SK-N-SH treated with all-trans-retinoic acid at 6 μM for 48 hours (cell line): ENCODE measurements around the gene ARID5B.

Experiments used
- ATAC-seq: fragments of 200-7000 bp; cut with Tn5 transposase; 3 replicates; pipeline ENCODE4 v1.9.1; 2020; ENCODE audit warnings: mild to moderate bottlenecking, moderate library complexity
- BACH2 ChIP-seq: fragments of 250-450 bp; sonication (Bioruptor Pico); IDR thresholded peaks from 2 replicates; pipeline ENCODE4 v1.9.0; 2021; ENCODE audit warnings: mild to moderate bottlenecking, borderline replicate concordance
- CSDC2 ChIP-seq: fragments of 250-450 bp; sonication (Bioruptor Pico); IDR thresholded peaks from 2 replicates; pipeline ENCODE4 v1.5.0; 2020; ENCODE audit warnings: mild to moderate bottlenecking, moderate library complexity
- GLIS3 ChIP-seq: fragments of 250-450 bp; sonication (Bioruptor Pico); IDR thresholded peaks from 2 replicates; pipeline ENCODE4 v1.5.0; 2020; ENCODE audit warnings: mild to moderate bottlenecking, moderate library complexity
- ISL1 ChIP-seq: fragments of 250-450 bp; sonication (Bioruptor Pico); IDR thresholded peaks from 2 replicates; pipeline ENCODE4 v2.1.2; 2022; ENCODE audit warnings: mild to moderate bottlenecking, moderate library complexity
- OSR1 ChIP-seq: fragments of 250-450 bp; sonication (Bioruptor Pico); IDR thresholded peaks from 2 replicates; pipeline ENCODE4 v1.8.0; 2022; ENCODE audit warnings: moderate library complexity, mild to moderate bottlenecking, inconsistent platforms
- PATZ1 ChIP-seq: fragments of 250-450 bp; sonication (Bioruptor Pico); IDR thresholded peaks from 2 replicates; pipeline ENCODE4 v1.8.0; 2020; ENCODE audit warnings: mild to moderate bottlenecking, moderate library complexity, borderline replicate concordance
- POU6F1 ChIP-seq: fragments of 250-450 bp; sonication (Bioruptor Pico); IDR thresholded peaks from 2 replicates; pipeline ENCODE4 v1.8.0; 2021; ENCODE audit warnings: low read depth, mild to moderate bottlenecking, moderate library complexity, borderline replicate concordance
- PPARA ChIP-seq: fragments of 250-450 bp; sonication (Bioruptor Pico); IDR thresholded peaks from 2 replicates; pipeline ENCODE4 v1.5.0; 2020; ENCODE audit warnings: mild to moderate bottlenecking, borderline replicate concordance
- SNAI2 ChIP-seq: fragments of 250-450 bp; sonication (Bioruptor Pico); IDR thresholded peaks from 2 replicates; pipeline ENCODE4 v1.5.0; 2020; ENCODE audit warnings: mild to moderate bottlenecking, moderate library complexity
- TCF4 ChIP-seq: fragments of 250-450 bp; sonication (Bioruptor Pico); IDR thresholded peaks from 2 replicates; pipeline ENCODE4 v1.8.0; 2021; ENCODE audit warnings: mild to moderate bottlenecking, moderate library complexity, borderline replicate concordance
- TOX ChIP-seq: fragments of 250-450 bp; sonication (Bioruptor Pico); IDR thresholded peaks from 2 replicates; pipeline ENCODE4 v1.8.0; 2021; ENCODE audit warnings: mild to moderate bottlenecking, moderate library complexity, borderline replicate concordance
- TSHZ2 ChIP-seq: fragments of 250-450 bp; sonication (Bioruptor Pico); IDR thresholded peaks from 2 replicates; pipeline ENCODE4 v1.5.0; 2020; ENCODE audit warnings: mild to moderate bottlenecking, moderate library complexity
- ZC3H10 ChIP-seq: fragments of 250-450 bp; sonication (Bioruptor Pico); IDR thresholded peaks from 2 replicates; pipeline ENCODE4 v1.5.1; 2021; ENCODE audit warnings: mild to moderate bottlenecking, moderate library complexity
- ZFP3 ChIP-seq: fragments of 250-450 bp; sonication (Bioruptor Pico); IDR thresholded peaks from 2 replicates; pipeline ENCODE4 v1.5.0; 2020; ENCODE audit warnings: mild to moderate bottlenecking, moderate library complexity
- ZFP30 ChIP-seq: fragments of 450-650 bp; formaldehyde crosslinking; IDR thresholded peaks from 2 replicates; pipeline ENCODE4 v1.5.0; 2022; ENCODE audit warnings: mild to moderate bottlenecking, moderate library complexity
- ZNF565 ChIP-seq: fragments of 450-650 bp; formaldehyde crosslinking; conservative IDR thresholded peaks from 2 replicates; pipeline ENCODE4 v1.5.0; 2020; ENCODE audit warnings: low read depth, mild to moderate bottlenecking, moderate library complexity
- ZNF70 ChIP-seq: fragments of 450-650 bp; formaldehyde crosslinking; IDR thresholded peaks from 2 replicates; pipeline ENCODE4 v1.5.0; 2020; ENCODE audit warnings: mild to moderate bottlenecking, moderate library complexity
- ZNF8 ChIP-seq: fragments of 450-650 bp; formaldehyde crosslinking; IDR thresholded peaks from 2 replicates; pipeline ENCODE4 v1.5.0; 2020; ENCODE audit warnings: mild to moderate bottlenecking, moderate library complexity
- TF ChIP-seq, protein P1 (sequence below): fragments of 250-450 bp; sonication (Bioruptor Pico); IDR thresholded peaks from 2 replicates; pipeline ENCODE4 v1.5.1; 2020; ENCODE audit warnings: low read depth, mild to moderate bottlenecking, moderate library complexity

The ARID5B gene

DNA sequence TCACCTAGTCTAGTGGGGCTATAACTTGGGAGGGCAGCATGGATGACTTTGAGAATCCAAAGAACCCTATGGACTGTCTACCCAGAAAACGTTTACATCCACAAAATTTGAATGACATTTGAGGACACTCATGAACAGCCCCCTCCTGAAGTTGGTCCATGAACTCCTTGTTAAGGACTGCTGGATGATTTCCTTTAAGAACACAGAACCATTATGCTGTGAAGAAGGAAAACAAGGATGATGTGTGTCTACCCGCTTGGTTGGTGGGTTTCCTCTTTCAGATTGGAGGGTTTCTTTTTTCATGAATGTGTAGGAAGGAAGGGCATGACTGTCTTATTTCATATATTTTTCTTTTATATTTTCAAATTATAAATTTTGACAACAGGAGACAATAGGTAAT lies 58.3 kb downstream of the ARID5B start:
- TF ChIP-seq TSHZ2 (CRISPR knock-in tag) (no peak), ZNF70 (CRISPR knock-in tag) (no peak), ZC3H10 (CRISPR knock-in tag) (no peak), CSDC2 (CRISPR knock-in tag) (no peak), ZFP3 (no peak), SNAI2 (CRISPR knock-in tag) (no peak), TCF4 (CRISPR knock-in tag) (no peak), GLIS3 (CRISPR knock-in tag) (no peak), PPARA (no peak)
- TF ChIP-seq, all 23 proteins: peak for 0
- no peak for ATAC-seq

GRCh38 chr10:61960396-61961120 lies 59.1 kb downstream of the ARID5B start:
- TF ChIP-seq, protein P1, sequence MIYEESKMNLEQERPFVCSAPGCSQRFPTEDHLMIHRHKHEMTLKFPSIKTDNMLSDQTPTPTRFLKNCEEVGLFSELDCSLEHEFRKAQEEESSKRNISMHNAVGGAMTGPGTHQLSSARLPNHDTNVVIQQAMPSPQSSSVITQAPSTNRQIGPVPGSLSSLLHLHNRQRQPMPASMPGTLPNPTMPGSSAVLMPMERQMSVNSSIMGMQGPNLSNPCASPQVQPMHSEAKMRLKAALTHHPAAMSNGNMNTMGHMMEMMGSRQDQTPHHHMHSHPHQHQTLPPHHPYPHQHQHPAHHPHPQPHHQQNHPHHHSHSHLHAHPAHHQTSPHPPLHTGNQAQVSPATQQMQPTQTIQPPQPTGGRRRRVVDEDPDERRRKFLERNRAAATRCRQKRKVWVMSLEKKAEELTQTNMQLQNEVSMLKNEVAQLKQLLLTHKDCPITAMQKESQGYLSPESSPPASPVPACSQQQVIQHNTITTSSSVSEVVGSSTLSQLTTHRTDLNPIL (CRISPR knock-in tag), result no peak
- TF ChIP-seq PATZ1 (CRISPR knock-in tag) (no peak), CSDC2 (CRISPR knock-in tag) (no peak), ZFP30 (CRISPR knock-in tag) (no peak), OSR1 (CRISPR knock-in tag) (no peak)
- no peak for ATAC-seq

DNA sequence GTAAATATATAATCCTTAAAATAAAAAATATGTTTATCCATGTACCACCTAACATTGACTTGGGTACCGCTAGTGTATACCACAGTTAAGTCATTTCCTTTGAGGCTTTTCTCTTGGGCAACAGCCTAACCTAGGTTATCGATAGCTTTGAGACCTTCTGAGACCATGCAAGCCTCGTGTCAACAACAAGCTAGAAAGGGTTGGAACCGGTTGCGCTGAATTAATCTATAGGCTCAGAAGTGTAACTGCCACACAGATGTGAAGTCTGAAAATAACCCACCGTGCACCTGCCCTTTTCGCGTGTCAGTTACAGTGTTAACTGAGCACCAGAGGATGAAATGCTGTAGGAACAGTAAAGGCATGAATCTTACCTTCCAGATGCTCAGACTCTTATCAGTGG lies 59.8 kb downstream of the ARID5B start:
- no peak for TF ChIP-seq ZNF565 (CRISPR knock-in tag)
- TF ChIP-seq PATZ1 (CRISPR knock-in tag), result no peak
- TF ChIP-seq TOX, result no peak
- no peak for TF ChIP-seq TCF4 (CRISPR knock-in tag)
- TF ChIP-seq ISL1, result no peak
- no peak for TF ChIP-seq GLIS3 (CRISPR knock-in tag)
- no peak for TF ChIP-seq ZFP3
- TF ChIP-seq SNAI2 (CRISPR knock-in tag), result no peak
- no peak for TF ChIP-seq TSHZ2 (CRISPR knock-in tag)
- no peak for TF ChIP-seq CSDC2 (CRISPR knock-in tag)
- TF ChIP-seq POU6F1, result no peak
- no peak for TF ChIP-seq ZNF70 (CRISPR knock-in tag)
- TF ChIP-seq ZFP30 (CRISPR knock-in tag), result no peak
- TF ChIP-seq PPARA, result no peak
- TF ChIP-seq BACH2 (CRISPR knock-in tag), result no peak
- TF ChIP-seq OSR1 (CRISPR knock-in tag), result no peak
- TF ChIP-seq ZNF8 (CRISPR knock-in tag), result no peak
- TF ChIP-seq, all 23 proteins: peak for 0
- ATAC-seq, result no peak
